Tibial artery (tissue), 4 donors: ENCODE measurements around the gene FOXK1.

ENCODE experiments used
- DNase-seq, 2 donors: peaks; one replicate each; pipeline ENCODE4 v3.0.0-alpha.2; 2019
- H3K27ac ChIP-seq, 2 donors: fragments of 200-600 bp; sonication (generic) in 1 of 2; 1 replicate in 1 of 2; 2 replicates in 1 of 2; pipeline ENCODE4 v1.5.1; 2018 to 2019; ENCODE audit warnings: mild to moderate bottlenecking in 1 of 2
- H3K27me3 ChIP-seq, 2 donors: fragments of 200-600 bp; sonication (generic) in 1 of 2; one replicate each; pipeline versions ENCODE4 v1.5.1 to v1.6.0; 2016 to 2019
- H3K36me3 ChIP-seq, 3 donors: fragments of 200-600 bp; sonication (generic) in 2 of 3; one replicate each; pipeline ENCODE4 v1.5.1; 2016 to 2019; ENCODE audit warnings: mild to moderate bottlenecking in 2 of 3
- H3K4me1 ChIP-seq, 4 donors: fragments of 200-600 bp; sonication (generic) in 2 of 4; 1 replicate in 3 of 4; 2 replicates in 1 of 4; pipeline ENCODE4 v1.5.1; 2016 to 2019
- H3K4me3 ChIP-seq, 2 donors: fragments of 200-600 bp; sonication (generic) in 1 of 2; 1 replicate in 1 of 2; 2 replicates in 1 of 2; pipeline ENCODE4 v1.5.1; 2018 to 2019; ENCODE audit warnings: mild to moderate bottlenecking in 2 of 2
- H3K9me3 ChIP-seq, 3 donors: fragments of 200-600 bp; sonication (generic) in 1 of 3; one replicate each; pipeline ENCODE4 v1.5.1; 2016 to 2019
- CTCF ChIP-seq, 2 experiments: fragments of 200-600 bp in 1 of 2; fragments of 450-650 bp in 1 of 2; IDR thresholded peaks; one replicate each; pipeline ENCODE4 v1.5.1; 2017 to 2019; ENCODE audit warnings: antibody characterized with exemption in 2 of 2, mild to moderate bottlenecking in 1 of 2, moderate library complexity in 1 of 2
- intact Hi-C: fragments of 100-400 bp; cut with DNase I; formaldehyde crosslinking; loops from one replicate; pipeline ENCODE4 v1.15.0; 2023; ENCODE audit warnings: low total_unique reads

Gene FOXK1

GRCh38 chr7:4720225-4720624 lies 38.1 kb downstream of the FOXK1 start:
- no peaks in the 10 kb centered on the region for H3K9me3 ChIP-seq
- H3K36me3 ChIP-seq = peaks cover 0 to 26% (median 12%) of the 10 kb centered on the region in 3 donors
- DNase-seq = no peak
- intact Hi-C loops = loop anchor here (5.0 kb wide), 1 partner anchor 33 kb away; no protein-coding TSS in a partner anchor
- H3K27me3 ChIP-seq = no peaks in the 10 kb centered on the region
- H3K4me1 ChIP-seq = peaks cover 4 to 73% (median 38%) of the 10 kb centered on the region in 4 donors
- H3K27ac ChIP-seq = no peak overlapping the region
- H3K4me3 ChIP-seq = no peak overlapping the region
- no peak for TF ChIP-seq CTCF (IDR thresholded peaks at IDR 0.05)

DNA sequence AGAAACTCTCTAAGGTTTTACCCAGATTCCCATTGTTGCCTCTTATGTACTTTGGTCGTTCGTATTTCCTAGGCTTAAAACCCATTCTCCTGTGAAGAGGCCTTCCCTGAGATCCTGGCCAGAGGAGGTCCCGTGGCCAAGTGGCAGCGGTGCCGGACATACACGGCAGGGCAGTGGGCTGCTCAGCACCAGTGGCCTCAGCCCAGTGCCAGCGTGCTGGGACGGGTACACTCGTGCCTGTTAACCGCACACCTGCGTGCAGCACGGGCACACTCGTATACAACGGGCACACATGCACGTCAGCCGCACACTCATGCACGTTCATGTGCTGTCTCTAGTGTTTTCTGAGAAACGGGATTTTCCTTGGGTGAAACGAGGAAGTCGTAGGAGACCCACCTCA lies 40.2 kb downstream of the FOXK1 start:
- no peak for TF ChIP-seq CTCF (IDR thresholded peaks at IDR 0.05)
- Histone ChIP-seq H3K4me1 (peaks cover 4 to 68% (median 39%) of the 10 kb centered on the region in 4 donors), H3K4me3 (no peak overlapping the region), H3K27ac (no peak overlapping the region), H3K36me3 (peaks cover 0 to 26% (median 12%) of the 10 kb centered on the region in 3 donors), H3K9me3 (no peaks in the 10 kb centered on the region), H3K27me3 (no peaks in the 10 kb centered on the region)
- intact Hi-C loops = loop anchor here (5.0 kb wide), 1 partner anchor 35 kb away; no protein-coding TSS in a partner anchor
- no peak for DNase-seq

GRCh38 chr7:4722960-4723630 lies 41.0 kb downstream of the FOXK1 start:
- no peak for TF ChIP-seq CTCF (IDR thresholded peaks at IDR 0.05)
- H3K36me3 ChIP-seq = peaks cover 0 to 29% (median 9%) of the 10 kb centered on the region in 3 donors
- intact Hi-C loops = loop anchor here (5.0 kb wide), 1 partner anchor 36 kb away; no protein-coding TSS in a partner anchor
- DNase-seq = no peak
- no peak overlapping the region for H3K4me3 ChIP-seq
- H3K27ac ChIP-seq = peak overlapping the region; percentile 91
- peaks cover 4 to 75% (median 41%) of the 10 kb centered on the region in 4 donors for H3K4me1 ChIP-seq
- H3K27me3 ChIP-seq = no peaks in the 10 kb centered on the region
- H3K9me3 ChIP-seq = no peaks in the 10 kb centered on the region

- intact Hi-C loops = loop anchor here (5.0 kb wide), 1 partner anchor 37 kb away; no protein-coding TSS in a partner anchor
- TF ChIP-seq CTCF (IDR thresholded peaks at IDR 0.05) = no peak
- no peak for DNase-seq
- Histone ChIP-seq H3K9me3 (no peaks in the 10 kb centered on the region), H3K4me1 (peaks cover 4 to 91% (median 51%) of the 10 kb centered on the region in 4 donors), H3K36me3 (peaks cover 0 to 19% (median 3%) of the 10 kb centered on the region in 3 donors), H3K27me3 (no peaks in the 10 kb centered on the region), H3K27ac (peak overlapping the region; percentile 91), H3K4me3 (peak overlapping the region; percentile 55 to 59)
Observed at GRCh38 chr7:4724648-4725013, 42.5 kb downstream of the FOXK1 start.

DNA sequence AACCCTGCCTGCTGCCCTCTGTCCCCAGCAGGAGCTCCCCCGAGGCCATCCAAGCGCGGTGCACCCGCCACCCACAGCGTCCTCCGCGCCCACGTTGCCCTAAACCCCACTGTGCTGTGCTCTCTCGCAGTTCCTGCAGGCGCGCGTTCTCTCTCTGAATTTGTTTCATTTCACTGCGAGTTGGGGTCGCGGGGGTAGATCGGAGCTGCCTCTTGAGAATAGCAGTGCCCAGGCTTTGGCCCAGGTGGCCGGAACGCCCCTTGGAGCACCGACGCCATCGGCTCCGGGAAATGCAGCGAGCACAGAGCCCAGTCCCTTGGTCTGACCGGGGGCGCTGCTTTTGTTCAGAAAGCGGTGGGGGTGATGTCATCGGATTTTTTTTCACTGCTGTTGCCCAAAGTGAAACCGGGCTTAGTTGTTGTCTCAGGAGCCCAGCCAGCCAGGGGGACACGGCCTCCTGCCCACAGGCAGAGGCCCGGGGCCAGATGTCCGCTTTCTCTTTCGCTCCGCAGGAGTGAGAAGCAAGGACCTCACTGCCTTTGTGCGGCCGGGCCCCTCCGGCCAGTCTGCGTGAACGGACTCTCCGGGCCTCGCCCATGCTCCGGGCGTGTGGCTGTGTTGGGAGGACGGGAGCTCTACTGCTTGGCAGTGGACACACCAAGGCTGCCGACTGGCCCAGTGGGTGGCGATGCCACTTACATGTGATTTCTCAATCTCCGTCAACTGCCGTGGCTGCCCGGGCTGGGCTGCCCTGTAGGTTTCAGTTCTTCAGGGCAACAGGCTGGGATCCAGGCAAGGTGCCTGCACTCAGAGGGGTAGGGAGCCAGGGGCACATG lies 43.1 kb downstream of the FOXK1 start:
- H3K27me3 ChIP-seq = no peaks in the 10 kb centered on the region
- H3K4me1 ChIP-seq = peaks cover 4 to 92% (median 51%) of the 10 kb centered on the region in 4 donors
- H3K4me3 ChIP-seq = peak overlapping the region; percentile 55 to 59
- peak in 1 of 2 experiments; percentile 3 for TF ChIP-seq CTCF (IDR thresholded peaks at IDR 0.05)
- H3K27ac ChIP-seq = peak overlapping the region; percentile 91
- H3K36me3 ChIP-seq = peaks cover 0 to 19% (median 3%) of the 10 kb centered on the region in 3 donors
- intact Hi-C loops = no loop called here
- no peaks in the 10 kb centered on the region for H3K9me3 ChIP-seq
- DNase-seq = peak; percentile 86 to 94
